ENCODE measurements around the gene TNFAIP8L1. TPM values are rescaled to one million over a fixed set of nuclear protein-coding genes. Genes with fewer than 3 reads are reported as not detected.

The TNFAIP8L1 gene
- total and polyA plus RNA-seq, 12 donors = 2.5 to 13.4 (median 6.1) TPM

DNA sequence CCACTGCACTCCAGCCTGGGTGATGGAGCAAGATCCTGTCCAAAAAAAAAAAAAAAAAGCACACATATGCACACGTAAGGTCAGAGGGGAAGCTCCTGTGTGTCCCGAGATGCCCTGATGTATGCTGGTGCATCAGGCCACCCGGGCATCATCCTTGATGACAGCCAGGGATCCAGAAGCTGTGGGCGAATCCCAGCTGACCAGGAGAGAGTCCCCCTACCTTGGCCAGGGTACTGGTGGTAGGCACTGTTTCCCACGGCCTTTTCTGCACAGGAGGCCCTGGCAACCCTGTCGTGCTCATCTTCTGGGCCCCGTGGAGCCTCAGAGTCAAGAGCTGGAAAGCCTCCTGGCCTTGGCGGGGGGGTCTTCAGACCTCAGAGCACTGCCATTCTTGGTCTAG lies 16.8 kb downstream of the TNFAIP8L1 start:
- TF ChIP-seq, protein P1, sequence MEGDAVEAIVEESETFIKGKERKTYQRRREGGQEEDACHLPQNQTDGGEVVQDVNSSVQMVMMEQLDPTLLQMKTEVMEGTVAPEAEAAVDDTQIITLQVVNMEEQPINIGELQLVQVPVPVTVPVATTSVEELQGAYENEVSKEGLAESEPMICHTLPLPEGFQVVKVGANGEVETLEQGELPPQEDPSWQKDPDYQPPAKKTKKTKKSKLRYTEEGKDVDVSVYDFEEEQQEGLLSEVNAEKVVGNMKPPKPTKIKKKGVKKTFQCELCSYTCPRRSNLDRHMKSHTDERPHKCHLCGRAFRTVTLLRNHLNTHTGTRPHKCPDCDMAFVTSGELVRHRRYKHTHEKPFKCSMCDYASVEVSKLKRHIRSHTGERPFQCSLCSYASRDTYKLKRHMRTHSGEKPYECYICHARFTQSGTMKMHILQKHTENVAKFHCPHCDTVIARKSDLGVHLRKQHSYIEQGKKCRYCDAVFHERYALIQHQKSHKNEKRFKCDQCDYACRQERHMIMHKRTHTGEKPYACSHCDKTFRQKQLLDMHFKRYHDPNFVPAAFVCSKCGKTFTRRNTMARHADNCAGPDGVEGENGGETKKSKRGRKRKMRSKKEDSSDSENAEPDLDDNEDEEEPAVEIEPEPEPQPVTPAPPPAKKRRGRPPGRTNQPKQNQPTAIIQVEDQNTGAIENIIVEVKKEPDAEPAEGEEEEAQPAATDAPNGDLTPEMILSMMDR (IDR thresholded peaks at IDR 0.05) = no peak
- peak overlapping the region in 1 of 10 donors; percentile 15 for H3K27ac ChIP-seq
- no peaks in the 10 kb centered on the region for H3K27me3 ChIP-seq
- H3K4me3 ChIP-seq = no peak overlapping the region
- DNase-seq (no peak), ATAC-seq (no peak)
- peaks cover 0 to 16% (median 7%) of the 10 kb centered on the region in 11 donors for H3K9me3 ChIP-seq
- peaks cover 3 to 94% (median 38%) of the 10 kb centered on the region in 9 donors for H3K36me3 ChIP-seq
- 83 to 88% methylated on average over 8 of the region's 8 CpGs for WGBS, 2 donors
- peaks cover 0 to 10% (median 3%) of the 10 kb centered on the region in 9 donors for H3K4me1 ChIP-seq
- intact Hi-C loops (cut with DNase I) = no loop called here

GRCh38 chr19:4657262-4657661 lies 17.9 kb downstream of the TNFAIP8L1 start:
- DNase-seq (no peak), ATAC-seq (no peak)
- Histone ChIP-seq H3K27ac (no peak overlapping the region), H3K27me3 (no peaks in the 10 kb centered on the region), H3K36me3 (peaks cover 3 to 96% (median 41%) of the 10 kb centered on the region in 9 donors), H3K4me3 (no peak overlapping the region), H3K9me3 (peaks cover 0 to 16% (median 7%) of the 10 kb centered on the region in 11 donors), H3K4me1 (peaks cover 0 to 10% (median 3%) of the 10 kb centered on the region in 9 donors)
- 82 to 83% methylated on average over 14 of the region's 14 CpGs for WGBS, 2 donors
- TF ChIP-seq, protein P1 (IDR thresholded peaks at IDR 0.05) = no peak
- intact Hi-C loops (cut with DNase I) = no loop called here

- Histone ChIP-seq H3K27ac (no peak overlapping the region), H3K9me3 (peaks cover 0 to 16% (median 7%) of the 10 kb centered on the region in 11 donors), H3K36me3 (peaks cover 3 to 97% (median 45%) of the 10 kb centered on the region in 9 donors), H3K27me3 (no peaks in the 10 kb centered on the region), H3K4me1 (peaks cover 0 to 10% (median 3%) of the 10 kb centered on the region in 9 donors), H3K4me3 (no peak overlapping the region)
- ATAC-seq = no peak
- 89 to 95% methylated on average over 8 of the region's 8 CpGs for WGBS, 2 donors
- DNase-seq = no peak
- TF ChIP-seq, protein P1 (IDR thresholded peaks at IDR 0.05) = no peak
- intact Hi-C loops (cut with DNase I) = no loop called here
These were observed 18.5 kb downstream of the TNFAIP8L1 start for GRCh38 chr19:4657835-4658234.

GRCh38 chr19:4660181-4660791 lies 21.0 kb downstream of the TNFAIP8L1 start:
- peak in 5 of 8 donors; percentile 35 to 67 (median 52) for ATAC-seq
- peaks cover 0 to 16% (median 7%) of the 10 kb centered on the region in 11 donors for H3K9me3 ChIP-seq
- 81 to 82% methylated on average over 15 of the region's 15 CpGs for WGBS, 2 donors

More at GRCh38 chr19:4660181-4660791, 21.0 kb downstream of the TNFAIP8L1 start:
- TF ChIP-seq, protein P1 (IDR thresholded peaks at IDR 0.05) = peak in 8 of 9 donors; percentile 22 to 52 (median 39)
- Histone ChIP-seq H3K27ac (no peak overlapping the region), H3K4me3 (no peak overlapping the region), H3K27me3 (no peaks in the 10 kb centered on the region), H3K36me3 (peaks cover 3 to 92% (median 54%) of the 10 kb centered on the region in 9 donors), H3K4me1 (peaks cover 0 to 3% (median 0%) of the 10 kb centered on the region in 9 donors)
- DNase-seq = no peak
- intact Hi-C loops (cut with DNase I) = no loop called here

Measured in heart right ventricle (tissue), 16 donors.